NB4 (cell line): Measurements from ENCODE around the gene RIPOR3.

Experiments used
- DNase-seq: peaks from one replicate; pipeline ENCODE4 v3.0.0; 2010; ENCODE audit warnings: low read depth
- H3K4me3 ChIP-seq: one replicate; pipeline ENCODE4 v1.5.1; 2011; ENCODE audit warnings: mild to moderate bottlenecking, low read depth, low read length, moderate library complexity
- CTCF ChIP-seq: IDR thresholded peaks from one replicate; pipeline ENCODE4 v1.5.1; 2012; ENCODE audit warnings: low read depth, low read length
- MYC ChIP-seq: IDR thresholded peaks from 2 replicates; pipeline ENCODE4 v1.6.1; 2011; ENCODE audit warnings: low read depth, low read length
- POLR2A ChIP-seq: IDR thresholded peaks from 2 replicates; pipeline ENCODE4 v1.6.1; 2011; ENCODE audit warnings: mild to moderate bottlenecking; ENCODE audit not compliant: insufficient read length; ENCODE audit errors: extremely low read depth
- TF ChIP-seq, protein P1 (sequence below): IDR thresholded peaks from 2 replicates; pipeline ENCODE4 v1.6.1; 2011; ENCODE audit warnings: low read depth, low read length

The RIPOR3 gene

GRCh38 chr20:50728486-50728980 is 37.2 kb upstream of the RIPOR3 start:
- H3K4me3 ChIP-seq: no peak overlapping the region
- no peak for DNase-seq
- TF ChIP-seq, protein P1, sequence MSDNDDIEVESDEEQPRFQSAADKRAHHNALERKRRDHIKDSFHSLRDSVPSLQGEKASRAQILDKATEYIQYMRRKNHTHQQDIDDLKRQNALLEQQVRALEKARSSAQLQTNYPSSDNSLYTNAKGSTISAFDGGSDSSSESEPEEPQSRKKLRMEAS: no peak
- no peak for TF ChIP-seq MYC
- TF ChIP-seq CTCF: no peak
- no peak for TF ChIP-seq POLR2A

GRCh38 chr20:50727792-50728485 is 36.6 kb upstream of the RIPOR3 start:
- no peak for DNase-seq
- TF ChIP-seq MYC (no peak), POLR2A (no peak), CTCF (no peak)
- TF ChIP-seq, protein P1: no peak
- H3K4me3 ChIP-seq: no peak overlapping the region

DNA sequence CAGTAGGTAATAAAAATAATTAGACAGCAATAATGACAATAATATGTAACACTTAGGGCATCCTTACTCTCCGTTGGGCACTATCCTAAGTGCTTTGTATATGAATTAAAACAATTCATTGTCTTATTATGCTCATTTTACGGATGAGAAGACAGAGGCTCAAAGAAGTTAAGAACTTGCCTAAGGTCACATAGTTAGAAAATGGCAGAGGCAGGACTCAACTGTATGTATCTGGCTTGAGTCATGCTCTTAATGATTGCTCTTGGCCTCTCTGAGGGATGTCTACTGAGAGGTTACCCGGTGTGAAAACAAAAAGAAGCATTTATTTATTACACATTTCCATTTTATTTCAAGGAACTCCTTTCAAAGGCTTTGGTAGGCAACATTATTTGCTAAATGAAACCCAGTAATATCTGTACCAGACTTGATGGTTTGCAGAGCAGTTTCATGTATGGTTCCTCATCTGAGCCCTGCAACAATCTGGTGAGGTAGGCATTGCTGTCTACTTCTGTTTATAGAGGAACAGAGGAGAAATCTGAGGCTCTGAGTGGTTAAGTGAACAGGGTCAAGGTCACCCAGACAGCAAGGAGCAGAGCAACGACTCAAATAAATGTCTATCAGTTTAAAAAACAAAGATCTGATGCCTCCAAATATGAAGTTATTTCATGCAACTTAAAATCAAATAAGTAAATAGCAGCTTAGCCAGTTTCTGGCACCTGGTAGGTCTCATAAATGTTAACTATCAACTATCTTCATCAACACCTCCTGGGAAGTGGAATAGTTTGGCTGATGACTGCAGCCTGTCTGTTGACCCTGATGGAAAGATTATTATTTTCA is 35.8 kb upstream of the RIPOR3 start:
- no peak overlapping the region for H3K4me3 ChIP-seq
- no peak for TF ChIP-seq MYC
- no peak for TF ChIP-seq CTCF
- TF ChIP-seq, protein P1: no peak
- no peak for TF ChIP-seq POLR2A
- no peak for DNase-seq

DNA sequence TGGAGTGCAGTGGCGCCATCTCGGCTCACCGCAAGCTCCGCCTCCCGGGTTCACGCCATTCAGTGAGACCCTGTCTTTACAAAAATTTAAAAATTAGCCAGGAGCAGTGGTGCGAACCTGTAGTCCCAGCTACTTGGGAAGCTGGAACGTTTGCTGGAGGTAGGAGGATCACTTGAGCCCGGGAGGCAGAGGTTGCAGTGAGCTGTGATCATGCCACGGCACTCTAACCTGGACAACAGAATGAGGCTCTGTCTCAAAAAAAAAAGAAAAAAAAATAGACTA is 34.3 kb upstream of the RIPOR3 start:
- TF ChIP-seq CTCF (no peak), MYC (no peak), POLR2A (no peak)
- TF ChIP-seq, protein P1: no peak
- DNase-seq: no peak
- H3K4me3 ChIP-seq: no peak overlapping the region

DNA sequence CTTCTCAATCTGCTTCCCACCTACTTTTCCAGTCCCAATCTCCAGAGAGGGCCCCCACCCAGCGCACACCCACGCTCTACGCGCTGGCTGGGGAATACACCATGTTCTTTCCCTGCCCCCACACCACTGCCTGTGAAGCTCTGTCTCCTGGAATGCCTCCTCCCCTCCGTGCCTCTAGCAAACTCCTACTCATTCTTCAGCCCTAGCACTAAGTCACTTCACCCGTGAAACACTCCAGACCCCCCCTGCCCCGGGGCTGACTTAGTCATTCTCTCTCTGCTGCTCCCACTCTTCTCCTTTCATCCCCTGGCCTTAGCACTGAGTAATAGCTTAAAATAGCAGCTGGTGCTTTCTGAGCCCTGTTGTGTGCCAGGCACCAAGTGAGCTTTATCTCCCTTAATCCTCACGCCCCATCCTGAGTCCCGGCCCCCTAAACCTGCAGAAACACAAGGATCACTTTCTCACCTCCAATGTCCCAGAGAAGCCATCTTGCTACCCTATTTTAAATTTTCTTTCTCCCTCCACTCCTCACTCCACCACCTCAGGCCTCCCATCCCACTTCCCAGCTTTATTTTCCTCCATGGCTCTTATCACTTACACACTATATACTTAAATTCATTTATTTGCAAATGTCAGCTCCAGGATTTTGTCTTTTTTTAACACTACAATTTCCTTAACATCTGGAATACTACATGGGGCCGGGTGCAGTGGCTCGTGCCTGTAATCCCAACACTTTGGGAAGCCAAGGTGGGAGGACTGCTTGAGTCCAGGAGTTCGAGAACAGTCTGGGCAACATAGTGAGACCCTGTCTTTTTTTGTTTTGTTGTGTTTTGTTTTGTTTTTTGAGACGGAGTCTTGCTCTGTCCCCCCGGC is 33.7 kb upstream of the RIPOR3 start:
- peak; percentile 32 for DNase-seq
- H3K4me3 ChIP-seq: no peak overlapping the region
- no peak for TF ChIP-seq MYC
- TF ChIP-seq POLR2A: no peak
- TF ChIP-seq CTCF: no peak
- TF ChIP-seq, protein P1: no peak
